ENCODE measurements around the gene COQ10A. TPM values are rescaled to one million over a fixed set of nuclear protein-coding genes. Genes with fewer than 3 reads are reported as not detected.

The COQ10A gene
- total and polyA plus RNA-seq, 2 of the 13 experiments (the other 11 are each of a cell fraction or from before 2014, with no cell fraction given): 21.0 to 37.3 TPM

DNA sequence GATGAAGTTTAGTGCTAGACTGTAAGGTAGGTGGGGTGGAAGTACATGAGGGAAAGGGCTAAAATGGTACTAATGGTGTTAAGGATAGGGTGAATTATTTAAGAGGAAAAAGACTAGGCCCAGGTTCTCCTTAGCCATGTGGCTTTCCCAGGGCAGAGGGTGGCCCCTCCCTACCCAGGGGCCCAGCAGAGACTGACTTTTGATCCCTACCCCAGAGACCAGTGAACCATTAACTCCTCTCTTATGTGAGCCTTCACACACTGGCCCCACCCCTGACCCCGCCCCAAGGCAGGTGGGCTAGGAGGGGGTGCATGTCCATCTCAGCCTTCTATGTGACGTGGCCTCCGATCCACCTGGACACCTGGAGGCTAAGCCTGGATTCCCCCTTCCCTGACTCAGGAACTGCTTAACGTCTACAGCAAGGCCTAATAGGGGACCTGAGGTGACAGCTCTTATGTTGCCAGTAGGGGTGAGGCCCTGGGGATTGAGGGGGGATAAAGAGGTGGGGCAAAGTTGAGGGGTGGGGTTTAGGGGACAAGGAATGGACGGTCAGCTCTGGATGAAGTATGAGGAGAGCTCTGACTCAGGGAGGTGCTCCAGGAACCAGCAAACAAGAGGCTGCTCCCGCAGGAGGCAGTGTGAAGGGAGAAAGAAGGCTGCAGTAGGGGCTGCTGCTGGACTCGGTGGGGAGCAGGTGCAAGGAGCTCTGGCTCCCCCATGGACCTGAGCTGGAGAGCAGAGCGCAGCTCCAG lies 36.1 kb upstream of the COQ10A start (continued):
- TF ChIP-seq ZNF589 (CRISPR knock-in tag; conservative IDR thresholded peaks at IDR 0.05) (no peak; the same call in 1 of the 2 replicates), ZSCAN9 (CRISPR knock-in tag; IDR thresholded peaks at IDR 0.05; ENCODE audit: borderline replicate concordance) (no peak; the same call in 1 of the 2 replicates), RBAK (CRISPR knock-in tag; IDR thresholded peaks at IDR 0.05) (no peak), SRSF1 (optimal IDR thresholded peaks at IDR 0.05; ENCODE audit: low read depth, low read length) (no peak), FOXO1 (CRISPR knock-in tag; IDR thresholded peaks at IDR 0.05) (no peak), SP140L (CRISPR knock-in tag; IDR thresholded peaks at IDR 0.05; ENCODE audit: borderline replicate concordance) (no peak), NONO (IDR thresholded peaks at IDR 0.05) (no peak), NONO (CRISPR knock-in tag; conservative IDR thresholded peaks at IDR 0.05) (0 out of 2 replicates have a peak, but pooled peaks have one; percentile 32), ZNF703 (CRISPR knock-in tag; IDR thresholded peaks at IDR 0.05; ENCODE audit: borderline replicate concordance) (no peak), PRPF4 (IDR thresholded peaks at IDR 0.05; ENCODE audit: low read depth, low read length, poor library complexity, severe bottlenecking) (no peak), ZNF616 (CRISPR knock-in tag; IDR thresholded peaks at IDR 0.05; ENCODE audit: low read depth) (no peak), KLF15 (CRISPR knock-in tag; IDR thresholded peaks at IDR 0.05; ENCODE audit: borderline replicate concordance) (no peak), KDM2A (CRISPR knock-in tag; IDR thresholded peaks at IDR 0.05; ENCODE audit: borderline replicate concordance, low read depth) (0 out of 2 replicates have a peak, but pooled peaks have one; percentile 18), KLF16 (CRISPR knock-in tag; IDR thresholded peaks at IDR 0.05) (peak in 1 of 2 experiments; percentile 78; a peak in 2 of 4 replicates), MYC (CRISPR knock-in tag; IDR thresholded peaks at IDR 0.05; ENCODE audit: borderline replicate concordance) (peak; percentile 92), ZNF607 (CRISPR knock-in tag; IDR thresholded peaks at IDR 0.05; ENCODE audit: borderline replicate concordance) (no peak; the same call in 1 of the 2 replicates), PHF5A (CRISPR knock-in tag; IDR thresholded peaks at IDR 0.05; ENCODE audit: low read depth, unreplicated experiment) (peak; percentile 78)
- TF ChIP-seq, protein P1, sequence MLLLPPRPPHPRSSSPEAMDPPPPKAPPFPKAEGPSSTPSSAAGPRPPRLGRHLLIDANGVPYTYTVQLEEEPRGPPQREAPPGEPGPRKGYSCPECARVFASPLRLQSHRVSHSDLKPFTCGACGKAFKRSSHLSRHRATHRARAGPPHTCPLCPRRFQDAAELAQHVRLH (CRISPR knock-in tag; IDR thresholded peaks at IDR 0.05; ENCODE audit: borderline replicate concordance, low read depth): no peak; the same call in none of the 2 replicates
- TF ChIP-seq, protein P2, sequence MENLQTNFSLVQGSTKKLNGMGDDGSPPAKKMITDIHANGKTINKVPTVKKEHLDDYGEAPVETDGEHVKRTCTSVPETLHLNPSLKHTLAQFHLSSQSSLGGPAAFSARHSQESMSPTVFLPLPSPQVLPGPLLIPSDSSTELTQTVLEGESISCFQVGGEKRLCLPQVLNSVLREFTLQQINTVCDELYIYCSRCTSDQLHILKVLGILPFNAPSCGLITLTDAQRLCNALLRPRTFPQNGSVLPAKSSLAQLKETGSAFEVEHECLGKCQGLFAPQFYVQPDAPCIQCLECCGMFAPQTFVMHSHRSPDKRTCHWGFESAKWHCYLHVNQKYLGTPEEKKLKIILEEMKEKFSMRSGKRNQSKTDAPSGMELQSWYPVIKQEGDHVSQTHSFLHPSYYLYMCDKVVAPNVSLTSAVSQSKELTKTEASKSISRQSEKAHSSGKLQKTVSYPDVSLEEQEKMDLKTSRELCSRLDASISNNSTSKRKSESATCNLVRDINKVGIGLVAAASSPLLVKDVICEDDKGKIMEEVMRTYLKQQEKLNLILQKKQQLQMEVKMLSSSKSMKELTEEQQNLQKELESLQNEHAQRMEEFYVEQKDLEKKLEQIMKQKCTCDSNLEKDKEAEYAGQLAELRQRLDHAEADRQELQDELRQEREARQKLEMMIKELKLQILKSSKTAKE (CRISPR knock-in tag; IDR thresholded peaks at IDR 0.05; ENCODE audit: borderline replicate concordance): no peak
- TF ChIP-seq, protein P3, sequence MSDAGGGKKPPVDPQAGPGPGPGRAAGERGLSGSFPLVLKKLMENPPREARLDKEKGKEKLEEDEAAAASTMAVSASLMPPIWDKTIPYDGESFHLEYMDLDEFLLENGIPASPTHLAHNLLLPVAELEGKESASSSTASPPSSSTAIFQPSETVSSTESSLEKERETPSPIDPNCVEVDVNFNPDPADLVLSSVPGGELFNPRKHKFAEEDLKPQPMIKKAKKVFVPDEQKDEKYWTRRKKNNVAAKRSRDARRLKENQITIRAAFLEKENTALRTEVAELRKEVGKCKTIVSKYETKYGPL (CRISPR knock-in tag; IDR thresholded peaks at IDR 0.05): no peak
- TF ChIP-seq, protein P4, sequence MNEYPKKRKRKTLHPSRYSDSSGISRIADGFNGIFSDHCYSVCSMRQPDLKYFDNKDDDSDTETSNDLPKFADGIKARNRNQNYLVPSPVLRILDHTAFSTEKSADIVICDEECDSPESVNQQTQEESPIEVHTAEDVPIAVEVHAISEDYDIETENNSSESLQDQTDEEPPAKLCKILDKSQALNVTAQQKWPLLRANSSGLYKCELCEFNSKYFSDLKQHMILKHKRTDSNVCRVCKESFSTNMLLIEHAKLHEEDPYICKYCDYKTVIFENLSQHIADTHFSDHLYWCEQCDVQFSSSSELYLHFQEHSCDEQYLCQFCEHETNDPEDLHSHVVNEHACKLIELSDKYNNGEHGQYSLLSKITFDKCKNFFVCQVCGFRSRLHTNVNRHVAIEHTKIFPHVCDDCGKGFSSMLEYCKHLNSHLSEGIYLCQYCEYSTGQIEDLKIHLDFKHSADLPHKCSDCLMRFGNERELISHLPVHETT (CRISPR knock-in tag; conservative IDR thresholded peaks at IDR 0.05): no peak
- TF ChIP-seq, protein P5, sequence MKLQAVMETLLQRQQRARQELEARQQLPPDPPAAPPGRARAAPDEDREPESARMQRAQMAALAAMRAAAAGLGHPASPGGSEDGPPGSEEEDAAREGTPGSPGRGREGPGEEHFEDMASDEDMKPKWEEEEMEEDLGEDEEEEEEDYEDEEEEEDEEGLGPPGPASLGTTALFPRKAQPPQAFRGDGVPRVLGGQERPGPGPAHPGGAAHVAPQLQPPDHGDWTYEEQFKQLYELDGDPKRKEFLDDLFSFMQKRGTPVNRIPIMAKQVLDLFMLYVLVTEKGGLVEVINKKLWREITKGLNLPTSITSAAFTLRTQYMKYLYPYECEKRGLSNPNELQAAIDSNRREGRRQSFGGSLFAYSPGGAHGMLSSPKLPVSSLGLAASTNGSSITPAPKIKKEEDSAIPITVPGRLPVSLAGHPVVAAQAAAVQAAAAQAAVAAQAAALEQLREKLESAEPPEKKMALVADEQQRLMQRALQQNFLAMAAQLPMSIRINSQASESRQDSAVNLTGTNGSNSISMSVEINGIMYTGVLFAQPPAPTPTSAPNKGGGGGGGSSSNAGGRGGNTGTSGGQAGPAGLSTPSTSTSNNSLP (IDR thresholded peaks at IDR 0.05; ENCODE audit: low read depth, low read length): no peak

Data from HepG2 (cell line).